ENCODE results near the gene ATP8A1.

DNA sequence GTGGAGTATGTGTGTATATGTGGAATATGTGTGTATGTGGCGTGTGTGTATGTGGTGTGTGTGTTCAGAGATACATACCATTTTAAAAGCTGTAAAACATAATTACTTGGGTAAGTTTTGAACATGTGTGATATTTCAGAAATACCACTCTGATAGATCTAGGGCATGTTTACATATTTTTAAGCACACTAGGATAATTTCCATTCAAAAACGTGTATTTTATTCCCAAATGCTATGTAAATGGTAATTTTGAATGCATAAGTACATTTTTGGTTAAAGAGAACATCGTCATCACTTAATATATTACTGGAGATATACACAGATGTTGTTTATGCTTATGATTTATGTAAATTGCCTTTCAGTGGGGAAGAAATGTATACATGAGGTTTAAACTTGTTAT, 294.3 kb downstream of the ATP8A1 start:
- TF ChIP-seq SUZ12 (IDR thresholded peaks at IDR 0.05; ENCODE audit: extremely low read depth, insufficient read depth, insufficient read length) (no peak), YY1 (IDR thresholded peaks at IDR 0.05; ENCODE audit: insufficient read depth, insufficient read length) (no peak), ZNF274 (IDR thresholded peaks at IDR 0.05; ENCODE audit: low read depth, low read length) (no peak)

All from NT2/D1 (cell line).